Endodermal cell (in vitro differentiated cells): Measurements from ENCODE around the gene GTPBP4. TPM values are rescaled to one million over a fixed set of nuclear protein-coding genes. Genes with fewer than 3 reads are reported as not detected.

Experiments used
- DNase-seq: peaks from one replicate; pipeline ENCODE4 v3.0.0-alpha.2; 2017
- H3K27ac ChIP-seq: 2 replicates; pipeline ENCODE4 v1.5.1; 2013; ENCODE audit warnings: mild to moderate bottlenecking, low read depth, low read length, moderate library complexity
- H3K27me3 ChIP-seq: 2 replicates; pipeline ENCODE4 v1.6.1; 2013; ENCODE audit warnings: mild to moderate bottlenecking, low read length, moderate library complexity; ENCODE audit not compliant: insufficient read depth, control insufficient read depth, poor library complexity, severe bottlenecking
- H3K36me3 ChIP-seq: 2 replicates; pipeline ENCODE4 v1.7.0; 2013; ENCODE audit warnings: mild to moderate bottlenecking, low read length, moderate library complexity; ENCODE audit not compliant: control insufficient read depth, insufficient read depth
- H3K4me1 ChIP-seq: one replicate; pipeline ENCODE4 v1.7.0; 2013; ENCODE audit warnings: low read length; ENCODE audit not compliant: control insufficient read depth, insufficient read depth
- H3K4me3 ChIP-seq: 2 replicates; pipeline ENCODE4 v1.5.1; 2013; ENCODE audit warnings: mild to moderate bottlenecking, low read length, moderate library complexity
- H3K9ac ChIP-seq: 2 replicates; pipeline ENCODE4 v1.6.1; 2013; ENCODE audit warnings: mild to moderate bottlenecking, low read length, moderate library complexity; ENCODE audit not compliant: poor library complexity, severe bottlenecking; ENCODE audit errors: extremely low read depth
- H3K9me3 ChIP-seq: 2 replicates; pipeline ENCODE4 v1.6.1; 2013; ENCODE audit warnings: mild to moderate bottlenecking, low read length, moderate library complexity; ENCODE audit not compliant: control insufficient read depth
- H3K27ac Mint-ChIP-seq: 2 replicates; pipeline ENCODE4 v1.8.0; 2020; ENCODE audit warnings: mixed read lengths
- H3K27me3 Mint-ChIP-seq: 2 replicates; pipeline ENCODE4 v1.8.0; 2021; ENCODE audit warnings: mild to moderate bottlenecking, mixed read lengths; ENCODE audit not compliant: insufficient read depth
- H3K36me3 Mint-ChIP-seq: 2 replicates; pipeline ENCODE4 v1.8.0; 2020; ENCODE audit warnings: low read depth, mixed read lengths
- H3K4me1 Mint-ChIP-seq: 2 replicates; pipeline ENCODE4 v1.8.0; 2020; ENCODE audit warnings: mixed read lengths
- H3K4me3 Mint-ChIP-seq: 2 replicates; pipeline ENCODE4 v1.8.0; 2020; ENCODE audit warnings: mild to moderate bottlenecking, moderate library complexity, mixed read lengths
- H3K9me3 Mint-ChIP-seq: 2 replicates; pipeline ENCODE4 v1.8.0; 2020; ENCODE audit warnings: mild to moderate bottlenecking, mixed read lengths
- CTCF ChIP-seq: fragments of 200-600 bp; sonication (generic); conservative IDR thresholded peaks from 2 replicates; pipeline ENCODE4 v1.5.0; 2021; ENCODE audit warnings: antibody characterized with exemption, mild to moderate bottlenecking
- WGBS, 2 experiments: methylation state at CpG; one replicate each; pipeline versions ENCODE4 v1.1.5 to v1.1.7; 2013; ENCODE audit warnings: missing lambda C conversion rate in 2 of 2, mixed read lengths in 1 of 2; ENCODE audit not compliant: insufficient coverage in 1 of 2, insufficient read length in 1 of 2; 5-methylcytosine and 5-hydroxymethylcytosine counted together
- total RNA-seq, 2 donors: library from RNA; stranded (reverse); fragmentation: NEBNext Ultra II Directional in 1 of 2; extraction: Animal tissue kit (Norgen Biotek cat#: 25700) in 1 of 2; gene quantifications; 2 replicates in 1 of 2; 3 replicates in 1 of 2; pipeline ENCODE4 v1.2.1, GENCODE V29; 2021

The GTPBP4 gene
- total RNA-seq, 2 donors from 2014 or later = 67.2 to 70.9 TPM

- no peak overlapping the region for H3K4me3 ChIP-seq
- TF ChIP-seq CTCF = no peak
- Mint-ChIP-seq H3K36me3 (peaks cover 89% of the 10 kb centered on the region), H3K27me3 (no peaks in the 10 kb centered on the region), H3K4me3 (no peak overlapping the region), H3K4me1 (no peaks in the 10 kb centered on the region), H3K27ac (no peak overlapping the region), H3K9me3 (peaks cover 3% of the 10 kb centered on the region)
- no peak for DNase-seq
- no peaks in the 10 kb centered on the region for H3K9me3 ChIP-seq
- 96 to 100% methylated on average over 10 to 12 of the region's 12 CpGs for WGBS, 2 experiments
- H3K9ac ChIP-seq = no peak overlapping the region
- H3K4me1 ChIP-seq = no peaks in the 10 kb centered on the region
- peaks cover 90% of the 10 kb centered on the region for H3K36me3 ChIP-seq
- H3K27ac ChIP-seq = no peak overlapping the region
- H3K27me3 ChIP-seq = no peaks in the 10 kb centered on the region
Observed at GRCh38 chr10:996031-996430, 7.8 kb downstream of the GTPBP4 start.

- peaks cover 97% of the 10 kb centered on the region for H3K36me3 ChIP-seq
- WGBS, 2 experiments = 86 to 90% methylated on average over 14 to 19 of the region's 19 CpGs
- no peak for DNase-seq
- no peak overlapping the region for H3K4me3 ChIP-seq
- TF ChIP-seq CTCF = no peak
- Mint-ChIP-seq H3K36me3 (peaks cover 96% of the 10 kb centered on the region), H3K27me3 (no peaks in the 10 kb centered on the region), H3K4me3 (no peak overlapping the region), H3K4me1 (no peaks in the 10 kb centered on the region), H3K27ac (no peak overlapping the region), H3K9me3 (peaks cover 3% of the 10 kb centered on the region)
- H3K27ac ChIP-seq = no peak overlapping the region
- H3K27me3 ChIP-seq = no peaks in the 10 kb centered on the region
- peaks cover 13% of the 10 kb centered on the region for H3K9me3 ChIP-seq
- H3K9ac ChIP-seq = no peak overlapping the region
- no peaks in the 10 kb centered on the region for H3K4me1 ChIP-seq
Observed at GRCh38 chr10:997266-998022, 9.2 kb downstream of the GTPBP4 start.

GRCh38 chr10:1002425-1003006 is 14.3 kb downstream of the GTPBP4 start:
- H3K4me3 Mint-ChIP-seq = no peak overlapping the region
- no peak overlapping the region for H3K4me3 ChIP-seq
- no peak for TF ChIP-seq CTCF
- peaks cover 95% of the 10 kb centered on the region for H3K36me3 ChIP-seq
- no peaks in the 10 kb centered on the region for H3K27me3 ChIP-seq
- no peak overlapping the region for H3K27ac Mint-ChIP-seq
- no peaks in the 10 kb centered on the region for H3K4me1 ChIP-seq
- H3K4me1 Mint-ChIP-seq = no peaks in the 10 kb centered on the region
- H3K9me3 Mint-ChIP-seq = peaks cover 3% of the 10 kb centered on the region
- H3K27me3 Mint-ChIP-seq = no peaks in the 10 kb centered on the region
- WGBS, 2 experiments = 95% methylated on average over 5 of the region's 5 CpGs; no CpG with 5 or more reads in 1 of the 2 experiments
- peaks cover 17% of the 10 kb centered on the region for H3K9me3 ChIP-seq
- DNase-seq = no peak
- H3K27ac ChIP-seq = no peak overlapping the region
- no peak overlapping the region for H3K9ac ChIP-seq
- H3K36me3 Mint-ChIP-seq = peaks cover 90% of the 10 kb centered on the region
